Karpas-422 (cell line): ENCODE data around the gene DPF3. TPM values are rescaled to one million over a fixed set of nuclear protein-coding genes. Genes with fewer than 3 reads are reported as not detected.

Experiments used
- DNase-seq: peaks from one replicate; pipeline ENCODE4 v3.0.0-alpha.2; 2015
- H2AFZ ChIP-seq: fragments of 200-600 bp; sonication (generic); 2 replicates; pipeline ENCODE4 v1.6.1; 2014; ENCODE audit warnings: antibody characterized with exemption, low read length, mixed read lengths
- H3K27ac ChIP-seq: fragments of 200-600 bp; sonication (generic); 2 replicates; pipeline ENCODE4 v1.5.1; 2014; ENCODE audit warnings: mild to moderate bottlenecking, low read length, moderate library complexity
- H3K27me3 ChIP-seq: fragments of 200-600 bp; sonication (generic); 2 replicates; pipeline ENCODE4 v1.6.1; 2014; ENCODE audit warnings: low read length, mixed read lengths
- H3K36me3 ChIP-seq: fragments of 200-600 bp; sonication (generic); 2 replicates; pipeline ENCODE4 v1.6.1; 2014; ENCODE audit warnings: low read length, mixed read lengths; ENCODE audit not compliant: insufficient read depth
- H3K4me1 ChIP-seq: fragments of 200-600 bp; sonication (generic); 2 replicates; pipeline ENCODE4 v1.6.1; 2014; ENCODE audit warnings: mild to moderate bottlenecking, low read length, mixed read lengths
- H3K4me2 ChIP-seq: fragments of 200-600 bp; sonication (generic); 2 replicates; pipeline ENCODE4 v1.6.1; 2014; ENCODE audit warnings: low read length, low read depth, mild to moderate bottlenecking; ENCODE audit not compliant: poor library complexity, severe bottlenecking
- H3K4me3 ChIP-seq: fragments of 200-600 bp; sonication (generic); 2 replicates; pipeline ENCODE4 v1.5.1; 2014; ENCODE audit warnings: mild to moderate bottlenecking, antibody characterized with exemption, low read length, mixed read lengths
- H3K79me2 ChIP-seq: fragments of 200-600 bp; sonication (generic); 2 replicates; pipeline ENCODE4 v1.6.1; 2014; ENCODE audit warnings: mild to moderate bottlenecking, low read length, mixed read lengths
- H3K9ac ChIP-seq: fragments of 200-600 bp; sonication (generic); 2 replicates; pipeline ENCODE4 v1.6.0; 2014; ENCODE audit warnings: low read length
- H3K9me2 ChIP-seq: fragments of 200-600 bp; sonication (generic), shearing (Covaris generic); replicated peaks from 2 replicates; pipeline ENCODE4 v1.6.0; 2014; ENCODE audit warnings: mild to moderate bottlenecking, low read length, moderate library complexity; ENCODE audit not compliant: insufficient read depth
- H3K9me3 ChIP-seq: fragments of 300-700, 200-600 bp; sonication (generic); 2 replicates; pipeline ENCODE4 v1.6.1; 2014; ENCODE audit warnings: low read length, mixed read lengths
- H4K20me1 ChIP-seq: fragments of 200-600 bp; sonication (generic); 2 replicates; pipeline ENCODE4 v1.6.1; 2014; ENCODE audit warnings: mild to moderate bottlenecking, antibody characterized with exemption, low read length, low read depth; ENCODE audit not compliant: insufficient read depth
- total RNA-seq: library from RNA; depleted of rRNA; stranded (reverse); fragments of >200 nt; shearing (Covaris generic); gene quantifications from 2 replicates; pipeline ENCODE4 v1.2.3, GENCODE V29; 2014; ENCODE audit warnings: low replicate concordance

The DPF3 gene
- total RNA-seq, 1 experiment from 2014 or later = 3.1 TPM

- Histone ChIP-seq H4K20me1 (0 out of 2 replicates have a peak, but pooled peaks cover 13% of the 10 kb centered on the region), H3K4me2 (no peak overlapping the region)
These were observed 85.3 kb downstream of the DPF3 start for GRCh38 chr14:72808564-72808963.

GRCh38 chr14:72802588-72802946, 91.3 kb downstream of the DPF3 start:
- Histone ChIP-seq H4K20me1 (no peaks in the 10 kb centered on the region), H3K9me3 (no peaks in the 10 kb centered on the region), H3K4me2 (no peak overlapping the region), H3K36me3 (no peaks in the 10 kb centered on the region), H3K4me1 (no peaks in the 10 kb centered on the region), H3K9ac (no peak overlapping the region), H3K79me2 (no peaks in the 10 kb centered on the region), H3K27ac (no peak overlapping the region), H3K27me3 (no peaks in the 10 kb centered on the region), H3K9me2 (no peaks in the 10 kb centered on the region), H2AFZ (no peak overlapping the region), H3K4me3 (no peak overlapping the region)
- DNase-seq = no peak

More at GRCh38 chr14:72808564-72808963, 85.3 kb downstream of the DPF3 start:
- Histone ChIP-seq H3K9ac (no peak overlapping the region), H3K4me3 (no peak overlapping the region), H3K36me3 (no peaks in the 10 kb centered on the region), H2AFZ (no peak overlapping the region), H3K4me1 (no peaks in the 10 kb centered on the region), H3K79me2 (no peaks in the 10 kb centered on the region), H3K9me2 (no peaks in the 10 kb centered on the region), H3K27me3 (no peaks in the 10 kb centered on the region), H3K27ac (no peak overlapping the region), H3K9me3 (no peaks in the 10 kb centered on the region)
- no peak for DNase-seq

- DNase-seq = no peak
- no peak overlapping the region for H2AFZ ChIP-seq
- H3K4me3 ChIP-seq = no peak overlapping the region
- no peak overlapping the region for H3K27ac ChIP-seq
- H3K4me1 ChIP-seq = no peaks in the 10 kb centered on the region
- no peaks in the 10 kb centered on the region for H3K9me3 ChIP-seq
- H3K79me2 ChIP-seq = no peaks in the 10 kb centered on the region
- H3K4me2 ChIP-seq = no peak overlapping the region
- H3K27me3 ChIP-seq = no peaks in the 10 kb centered on the region
- H3K9ac ChIP-seq = no peak overlapping the region
- no peaks in the 10 kb centered on the region for H3K36me3 ChIP-seq
- no peaks in the 10 kb centered on the region for H4K20me1 ChIP-seq
- no peaks in the 10 kb centered on the region for H3K9me2 ChIP-seq
These were observed 91.9 kb downstream of the DPF3 start for GRCh38 chr14:72801836-72802587.

- no peak for DNase-seq
- Histone ChIP-seq H3K79me2 (no peaks in the 10 kb centered on the region), H3K4me1 (no peaks in the 10 kb centered on the region), H3K9me3 (no peaks in the 10 kb centered on the region), H3K4me3 (no peak overlapping the region), H3K9ac (no peak overlapping the region), H3K4me2 (no peak overlapping the region), H3K27ac (no peak overlapping the region), H3K36me3 (no peaks in the 10 kb centered on the region), H3K27me3 (no peaks in the 10 kb centered on the region), H3K9me2 (no peaks in the 10 kb centered on the region), H2AFZ (no peak overlapping the region), H4K20me1 (no peaks in the 10 kb centered on the region)
These were observed 92.5 kb downstream of the DPF3 start for GRCh38 chr14:72801381-72801812.

GRCh38 chr14:72800848-72801370, 93.0 kb downstream of the DPF3 start:
- Histone ChIP-seq H3K9me2 (no peaks in the 10 kb centered on the region), H3K79me2 (no peaks in the 10 kb centered on the region), H3K4me1 (no peaks in the 10 kb centered on the region), H4K20me1 (no peaks in the 10 kb centered on the region), H3K9ac (no peak overlapping the region), H3K27ac (no peak overlapping the region), H3K4me3 (no peak overlapping the region), H3K9me3 (no peaks in the 10 kb centered on the region), H2AFZ (no peak overlapping the region), H3K36me3 (no peaks in the 10 kb centered on the region), H3K27me3 (no peaks in the 10 kb centered on the region), H3K4me2 (no peak overlapping the region)
- no peak for DNase-seq

- Histone ChIP-seq H3K4me3 (no peak overlapping the region), H3K9me3 (no peaks in the 10 kb centered on the region), H3K4me2 (no peak overlapping the region), H4K20me1 (no peaks in the 10 kb centered on the region), H3K4me1 (no peaks in the 10 kb centered on the region), H3K27ac (no peak overlapping the region), H3K9ac (no peak overlapping the region), H3K9me2 (no peaks in the 10 kb centered on the region), H3K27me3 (no peaks in the 10 kb centered on the region), H3K36me3 (no peaks in the 10 kb centered on the region), H3K79me2 (no peaks in the 10 kb centered on the region), H2AFZ (no peak overlapping the region)
- DNase-seq = no peak
These were observed 93.6 kb downstream of the DPF3 start for GRCh38 chr14:72800296-72800695.

GRCh38 chr14:72796935-72797334, 97.0 kb downstream of the DPF3 start:
- no peak overlapping the region for H3K4me3 ChIP-seq
- H3K4me1 ChIP-seq = no peaks in the 10 kb centered on the region
- no peaks in the 10 kb centered on the region for H4K20me1 ChIP-seq
- H3K9me2 ChIP-seq = no peaks in the 10 kb centered on the region
- no peak overlapping the region for H3K27ac ChIP-seq
- no peaks in the 10 kb centered on the region for H3K36me3 ChIP-seq
- H3K79me2 ChIP-seq = no peaks in the 10 kb centered on the region
- no peak overlapping the region for H3K9ac ChIP-seq
- no peaks in the 10 kb centered on the region for H3K9me3 ChIP-seq
- H2AFZ ChIP-seq = no peak overlapping the region
- H3K4me2 ChIP-seq = no peak overlapping the region
- no peak for DNase-seq
- H3K27me3 ChIP-seq = no peaks in the 10 kb centered on the region

GRCh38 chr14:72793156-72793939, 100.6 kb downstream of the DPF3 start:
- no peak overlapping the region for H3K4me3 ChIP-seq
- no peaks in the 10 kb centered on the region for H3K36me3 ChIP-seq
- H3K9ac ChIP-seq = no peak overlapping the region
- no peak overlapping the region for H3K27ac ChIP-seq
- H3K9me3 ChIP-seq = no peaks in the 10 kb centered on the region
- H3K4me2 ChIP-seq = no peak overlapping the region
- no peaks in the 10 kb centered on the region for H3K4me1 ChIP-seq
- no peaks in the 10 kb centered on the region for H3K27me3 ChIP-seq
- DNase-seq = no peak
- no peaks in the 10 kb centered on the region for H3K79me2 ChIP-seq
- no peaks in the 10 kb centered on the region for H4K20me1 ChIP-seq
- H2AFZ ChIP-seq = no peak overlapping the region
- no peaks in the 10 kb centered on the region for H3K9me2 ChIP-seq
